ENCODE data around the gene ADGRB3.

- no peak for TF ChIP-seq CTCF (IDR thresholded peaks at IDR 0.05)
- no peak for TF ChIP-seq POLR2A (IDR thresholded peaks at IDR 0.05)
- TF ChIP-seq POLR2AphosphoS5 (IDR thresholded peaks at IDR 0.05; ENCODE audit: insufficient read depth in 1 of 2, low read depth in 1 of 2), result no peak
Observed at GRCh38 chr6:69280858-69281257, 645.8 kb downstream of the ADGRB3 start.
